TTC549 (cell line): ENCODE data around the gene SMC3.

Experiments
- FAIRE-seq: peaks from 2 replicates; lab custom pipeline; 2012; peaks lifted over from hg19 to GRCh38; lab: Jason Lieb, UNC

SMC3 gene

GRCh38 chr10:110647136-110647430, 79.6 kb downstream of the SMC3 start:
- no peak for FAIRE-seq

- no peak for FAIRE-seq
Measured at GRCh38 chr10:110648692-110649346, 81.3 kb downstream of the SMC3 start.

DNA sequence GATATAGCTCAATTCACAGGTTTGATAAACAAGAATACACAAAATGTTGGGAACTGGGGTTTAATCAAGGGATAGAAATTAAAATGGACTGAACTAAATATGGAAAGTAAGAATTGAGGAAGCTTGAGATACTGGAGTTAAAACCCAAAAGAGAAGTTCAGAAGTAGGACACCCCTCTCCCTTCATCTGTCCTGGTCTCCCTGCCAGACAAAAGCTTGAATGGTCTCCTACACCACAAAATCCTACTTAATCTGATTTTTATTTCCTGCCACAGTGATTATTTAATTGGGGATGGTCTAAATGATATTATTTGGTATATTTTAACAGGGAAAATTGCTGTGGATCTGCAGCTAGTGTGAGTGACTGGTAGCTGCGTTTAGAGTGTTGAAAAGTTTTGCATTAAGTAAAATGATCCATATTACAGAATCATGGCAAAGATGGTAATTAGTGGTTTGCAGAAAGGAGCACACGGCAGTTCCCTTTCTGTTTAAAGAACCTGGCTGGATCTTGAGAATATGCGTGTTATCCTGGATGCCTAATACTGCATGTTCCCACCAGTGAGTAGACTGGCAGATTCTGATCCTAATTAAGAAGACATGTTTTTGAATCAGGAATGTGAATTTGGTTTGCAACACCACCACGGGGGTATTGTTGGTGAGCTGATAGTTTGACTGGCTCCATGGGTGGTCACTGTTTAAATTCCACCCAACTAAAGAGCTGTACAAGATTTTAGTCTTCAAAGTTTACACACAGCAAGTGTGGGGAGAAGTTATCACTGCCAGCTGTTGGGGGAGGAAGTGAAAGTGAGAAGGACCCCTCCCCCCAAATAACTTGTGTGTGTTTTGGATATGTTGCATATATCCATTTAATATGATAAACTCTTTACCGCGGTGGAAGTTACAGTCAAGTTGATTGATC, 82.1 kb downstream of the SMC3 start:
- FAIRE-seq, result no peak

- FAIRE-seq, result no peak
Measured at GRCh38 chr10:110650265-110650668, 82.8 kb downstream of the SMC3 start.

DNA sequence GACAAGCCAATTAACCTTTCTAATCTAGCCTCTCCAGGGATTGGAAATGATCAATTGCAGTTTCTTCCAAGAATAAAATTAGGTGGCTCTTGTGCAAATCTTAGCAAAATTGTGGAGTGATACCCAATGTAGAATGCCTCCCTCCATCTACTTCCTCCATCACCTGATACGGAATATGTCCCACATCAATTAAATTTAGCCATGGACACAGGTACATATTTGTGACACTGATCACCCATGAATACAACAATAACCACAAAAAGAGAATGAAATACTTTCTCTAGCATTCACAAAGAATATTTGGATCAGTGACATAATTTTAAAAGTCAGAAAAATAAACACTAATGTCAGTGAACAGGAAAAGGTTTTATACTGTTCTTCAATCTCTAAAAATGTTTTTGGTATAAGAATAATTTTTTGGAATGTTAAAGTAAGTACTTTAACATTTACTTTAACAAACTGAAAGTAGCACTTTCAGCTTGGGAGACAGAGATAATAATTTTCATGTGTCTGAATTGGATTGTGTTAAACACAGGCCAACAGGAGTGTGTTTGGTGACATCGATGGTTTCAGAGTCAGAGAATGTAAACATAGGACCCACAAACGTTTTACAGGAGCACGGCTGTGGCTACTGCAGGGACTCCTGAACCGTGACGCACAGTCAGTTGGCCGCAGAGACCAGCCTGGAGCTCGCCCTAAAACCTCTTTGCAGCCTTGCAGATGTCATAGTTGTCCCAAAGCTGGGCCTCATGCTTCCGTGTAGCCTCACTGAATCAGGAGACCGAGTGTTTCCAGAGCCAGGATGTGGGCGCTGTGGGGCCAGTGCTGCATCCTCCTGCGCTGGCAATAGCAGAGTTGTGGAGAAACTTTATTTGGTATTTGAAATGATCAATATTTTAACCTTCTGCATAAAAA, 83.8 kb downstream of the SMC3 start:
- no peak for FAIRE-seq

DNA sequence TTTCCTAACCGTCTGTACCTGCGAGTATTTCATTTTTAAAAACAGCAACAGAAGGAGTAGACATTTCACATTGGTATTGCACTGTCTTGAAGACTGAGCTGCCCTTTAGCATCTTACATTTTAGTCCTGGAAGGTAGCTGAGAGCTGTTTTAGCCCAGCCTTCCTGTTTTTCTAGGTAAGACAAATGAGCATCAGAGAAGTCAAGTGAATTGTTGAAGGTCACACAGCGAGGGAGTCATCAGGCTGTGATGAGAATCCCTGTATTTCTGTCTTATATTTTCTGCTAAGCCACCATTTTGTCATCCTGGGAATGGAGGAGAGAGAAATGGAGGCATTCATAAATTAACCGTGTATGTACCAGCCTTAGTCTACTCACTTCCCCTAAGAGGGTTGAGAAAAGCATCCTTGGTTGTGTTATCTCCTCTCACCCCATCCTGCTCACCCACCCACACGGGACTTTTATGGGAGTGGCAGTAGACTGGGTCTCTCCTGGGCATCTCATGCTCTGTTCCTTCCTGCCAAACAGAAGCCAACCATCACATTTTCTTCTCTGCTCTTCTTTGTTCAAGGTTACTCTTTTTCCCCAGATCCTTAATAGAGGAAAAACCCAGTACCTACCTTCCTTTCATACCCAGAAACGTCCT, 85.1 kb downstream of the SMC3 start:
- no peak for FAIRE-seq
